K562 (cell line): ENCODE results near the gene RAB4B. TPM values are rescaled to one million over a fixed set of nuclear protein-coding genes. Genes with fewer than 3 reads are reported as not detected.

ENCODE experiments used
- AFF4 ChIP-seq: sonication (generic); formaldehyde crosslinking; IDR thresholded peaks from 2 replicates; pipeline ENCODE4 v1.8.0; 2023; ENCODE audit warnings: mild to moderate bottlenecking, missing genetic modification reagents
- BCOR ChIP-seq: fragments of 450-650 bp; IDR thresholded peaks from 2 replicates; pipeline ENCODE4 v1.6.1; 2016
- BHLHE40 ChIP-seq: IDR thresholded peaks from 2 replicates; pipeline ENCODE4 v1.6.1; 2011; ENCODE audit warnings: low read length, improper control_type of control experiment
- BRF2 ChIP-seq: IDR thresholded peaks from 3 replicates; pipeline ENCODE4 v1.6.1; 2011; ENCODE audit warnings: borderline replicate concordance, mild to moderate bottlenecking; ENCODE audit not compliant: insufficient read length, insufficient read depth
- CHD2 ChIP-seq: IDR thresholded peaks from 2 replicates; pipeline ENCODE4 v1.6.1; 2011; ENCODE audit warnings: low read depth, low read length
- CREM ChIP-seq: IDR thresholded peaks from 2 replicates; pipeline ENCODE4 v1.6.1; 2014; ENCODE audit warnings: antibody characterized with exemption, low read depth
- DMBX1 ChIP-seq: fragments of 250-450 bp; sonication (Bioruptor Pico); IDR thresholded peaks from 2 replicates; pipeline ENCODE4 v1.8.0; 2022; ENCODE audit warnings: inconsistent platforms, mild to moderate bottlenecking, moderate library complexity, borderline replicate concordance
- FOS ChIP-seq: IDR thresholded peaks from 3 replicates; pipeline ENCODE4 v1.6.1; 2011; ENCODE audit not compliant: insufficient read length; ENCODE audit errors: extremely low read depth
- HDAC2 ChIP-seq: fragments of 450-650 bp; IDR thresholded peaks from 2 replicates; pipeline ENCODE4 v1.6.1; 2016; ENCODE audit warnings: mild to moderate bottlenecking
- HDGF ChIP-seq: fragments of 450-650 bp; IDR thresholded peaks from 2 replicates; pipeline ENCODE4 v1.6.1; 2016
- HMGN3 ChIP-seq: IDR thresholded peaks from 2 replicates; pipeline ENCODE4 v1.6.1; 2011; ENCODE audit warnings: borderline replicate concordance, low read depth, mild to moderate bottlenecking, mixed read lengths, low read length; ENCODE audit not compliant: insufficient read length; ENCODE audit errors: extremely low read depth
- KDM1A ChIP-seq, 2 experiments: fragments of 450-650 bp; IDR thresholded peaks; 2 replicates each; pipeline ENCODE4 v1.6.1; 2016; ENCODE audit warnings: mild to moderate bottlenecking in 2 of 2
- MAFF ChIP-seq: IDR thresholded peaks from 2 replicates; pipeline ENCODE4 v1.6.1; 2012; ENCODE audit warnings: low read length, improper control_type of control experiment
- MAFG ChIP-seq: fragments of 450-650 bp; conservative IDR thresholded peaks from 2 replicates; pipeline ENCODE4 v1.6.1; 2016; ENCODE audit warnings: missing genetic modification characterization, missing compliant biosample characterization
- MTA3 ChIP-seq: fragments of 450-650 bp; formaldehyde crosslinking; IDR thresholded peaks from 2 replicates; pipeline ENCODE4 v1.6.1; 2017; ENCODE audit warnings: mild to moderate bottlenecking, borderline replicate concordance
- NCOA4 ChIP-seq: fragments of 450-650 bp; IDR thresholded peaks from 2 replicates; pipeline ENCODE4 v1.6.1; 2018; ENCODE audit warnings: mild to moderate bottlenecking; ENCODE audit not compliant: partially characterized antibody
- NKRF ChIP-seq: fragments of 450-650 bp; IDR thresholded peaks from 2 replicates; pipeline ENCODE4 v1.6.1; 2016; ENCODE audit warnings: borderline replicate concordance
- RBM25 ChIP-seq: fragments of 200-400 bp; formaldehyde crosslinking; IDR thresholded peaks from 2 replicates; pipeline ENCODE4 v1.6.1; 2018; ENCODE audit warnings: low read length, low read depth, moderate library complexity; ENCODE audit not compliant: severe bottlenecking
- RCOR1 ChIP-seq, 2 experiments: IDR thresholded peaks; 2 replicates each; pipeline ENCODE4 v1.6.1; 2012; ENCODE audit warnings: low read depth in 2 of 2, low read length in 2 of 2, borderline replicate concordance in 1 of 2, improper control_type of control experiment in 1 of 2
- RFX1 ChIP-seq: fragments of 450-650 bp; IDR thresholded peaks from 2 replicates; pipeline ENCODE4 v1.6.1; 2016; ENCODE audit warnings: mild to moderate bottlenecking, moderate library complexity
- YY1 ChIP-seq, 3 experiments: IDR thresholded peaks; 2 replicates each; pipeline ENCODE4 v1.6.1; 2011; ENCODE audit warnings: low read length in 2 of 3, mild to moderate bottlenecking in 2 of 3, moderate library complexity in 2 of 3, borderline replicate concordance in 1 of 3, control low read depth in 1 of 3, low read depth in 1 of 3; ENCODE audit not compliant: insufficient read depth in 3 of 3, insufficient replicate concordance in 2 of 3, control insufficient read depth in 1 of 3, insufficient read length in 1 of 3; ENCODE audit errors: extremely low read depth in 1 of 3
- polyA plus RNA-seq, 8 experiments: library from polyadenylated mRNA; depleted of rRNA in 4 of 8; stranded (reverse) in 5 of 8; unstranded in 3 of 8; fragments of >200 nt; fragmentation: Nextera tagmentation in 2 of 8; fragmentation: Illumina TruSeq in 1 of 8; extraction: Ambion mirVana in 2 of 8; extraction: Trizol in 1 of 8; gene quantifications; 2 replicates each; pipeline versions ENCODE4 v1.2.1 to v1.2.3, GENCODE V29; 2011 to 2014; ENCODE audit warnings: inconsistent platforms in 1 of 8, missing spikeins in 1 of 8
- total RNA-seq, 7 experiments: library from RNA; depleted of rRNA in 6 of 7; stranded (reverse); fragments of >200 nt in 6 of 7; fragmentation: Illumina TruSeq in 2 of 7; extraction: Trizol in 2 of 7; gene quantifications; 2 replicates each; pipeline versions ENCODE4 v1.2.1 to v1.2.3, GENCODE V29; 2011 to 2021; ENCODE audit warnings: low replicate concordance in 1 of 7

Gene RAB4B
- total and polyA plus RNA-seq, 9 of the 15 experiments (the other 6 are each of a cell fraction or from before 2014, with no cell fraction given), result 0.28 to 20.4 (median 9.0) TPM

GRCh38 chr19:40776932-40777644 lies 959 bp upstream of the RAB4B start (continued):
- TF ChIP-seq AFF4 (CRISPR knock-in tag) (0 out of 2 replicates have a peak, but pooled peaks have one; percentile 63), FOS (peak; percentile 71), HDAC2 (peak; percentile 95), HMGN3 (peak; percentile 0), KDM1A (IDR thresholded peaks at IDR 0.05) (peak; percentile 87 to 96), DMBX1 (CRISPR knock-in tag) (no peak), BRF2 (no peak), BHLHE40 (no peak), CHD2 (no peak), HDGF (peak; percentile 90), MTA3 (0 out of 2 replicates have a peak, but pooled peaks have one; percentile 24), RCOR1 (IDR thresholded peaks at IDR 0.05; ENCODE audit: borderline replicate concordance in 1 of 2, low read depth in 2 of 2, low read length in 2 of 2) (peak; percentile 62 to 86; a peak in 2 of 4 replicates), RFX1 (peak; percentile 40), NKRF (peak; percentile 48; the same call in 1 of the 2 replicates), MAFG (tag) (no peak), MAFF (peak; percentile 13; the same call in 1 of the 2 replicates), BCOR (peak; percentile 99), CREM (peak; percentile 97), NCOA4 (peak; percentile 71), RBM25 (peak; percentile 96), YY1 (IDR thresholded peaks at IDR 0.05; ENCODE audit: borderline replicate concordance in 1 of 3, control insufficient read depth in 1 of 3, extremely low read depth in 1 of 3, insufficient read depth in 3 of 3, insufficient read length in 1 of 3, insufficient replicate concordance in 2 of 3, low read depth in 1 of 3, low read length in 2 of 3) (peak in 1 of 3 experiments; percentile 13)
